ENCODE measurements around the gene TRIM7. TPM values are rescaled to one million over a fixed set of nuclear protein-coding genes. Genes with fewer than 3 reads are reported as not detected.

TRIM7 gene
- total RNA-seq, result 36.9 TPM

DNA sequence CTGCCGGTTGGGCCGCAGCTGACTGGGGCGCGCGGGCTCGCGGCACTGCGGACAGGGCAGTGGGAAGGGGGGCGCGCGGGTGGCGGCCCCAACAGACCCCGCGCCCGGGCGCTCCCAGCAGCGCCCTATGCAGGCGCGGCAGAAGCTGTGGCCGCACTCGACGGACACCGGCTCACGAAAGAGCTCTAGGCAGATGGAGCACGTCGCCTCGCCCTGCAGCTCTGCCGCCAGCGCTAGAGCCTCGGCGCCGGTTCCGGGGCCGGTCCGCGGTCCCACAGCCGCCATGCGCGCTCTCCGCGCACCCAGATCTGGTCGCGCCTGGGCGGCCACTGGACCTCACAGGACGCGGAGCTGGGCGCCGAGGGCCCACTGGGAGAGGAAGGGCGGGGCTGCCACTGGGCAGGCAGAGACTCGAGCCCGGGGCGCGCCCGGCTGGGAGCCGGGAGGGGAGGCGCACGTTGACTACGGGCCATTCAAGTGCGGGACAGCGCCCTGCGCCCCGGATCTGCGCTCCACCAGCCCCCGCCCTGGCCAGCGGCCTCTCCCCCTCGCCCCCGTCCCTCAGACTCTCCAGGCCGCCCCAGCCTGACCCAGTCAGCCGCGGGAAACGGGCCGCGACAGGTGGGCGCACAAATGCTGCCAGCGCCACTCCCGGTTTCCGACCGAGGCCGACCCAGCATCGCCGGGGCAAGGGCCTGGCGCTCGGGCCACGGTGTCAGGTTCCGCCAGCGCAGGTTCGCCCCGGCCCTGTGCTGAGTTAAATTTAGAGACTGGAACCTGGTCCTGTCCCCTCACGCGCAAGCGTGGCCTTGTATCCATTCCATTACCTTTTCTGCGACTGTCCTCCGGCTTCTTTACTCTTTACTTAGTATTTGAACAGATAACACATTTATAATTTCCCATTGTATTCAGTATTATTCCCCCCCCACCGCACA is at the start of gene TRIM7:
TRIM7 (minus strand) TSS at position 371 of the 935 bp plus-strand sequence; CDS start at position 285, 86 bp downstream.
- ATAC-seq, result peak; percentile 71

- no peak for ATAC-seq
Observed at GRCh38 chr5:181248277-181248676, 43.3 kb upstream of the TRIM7 start.

DNA sequence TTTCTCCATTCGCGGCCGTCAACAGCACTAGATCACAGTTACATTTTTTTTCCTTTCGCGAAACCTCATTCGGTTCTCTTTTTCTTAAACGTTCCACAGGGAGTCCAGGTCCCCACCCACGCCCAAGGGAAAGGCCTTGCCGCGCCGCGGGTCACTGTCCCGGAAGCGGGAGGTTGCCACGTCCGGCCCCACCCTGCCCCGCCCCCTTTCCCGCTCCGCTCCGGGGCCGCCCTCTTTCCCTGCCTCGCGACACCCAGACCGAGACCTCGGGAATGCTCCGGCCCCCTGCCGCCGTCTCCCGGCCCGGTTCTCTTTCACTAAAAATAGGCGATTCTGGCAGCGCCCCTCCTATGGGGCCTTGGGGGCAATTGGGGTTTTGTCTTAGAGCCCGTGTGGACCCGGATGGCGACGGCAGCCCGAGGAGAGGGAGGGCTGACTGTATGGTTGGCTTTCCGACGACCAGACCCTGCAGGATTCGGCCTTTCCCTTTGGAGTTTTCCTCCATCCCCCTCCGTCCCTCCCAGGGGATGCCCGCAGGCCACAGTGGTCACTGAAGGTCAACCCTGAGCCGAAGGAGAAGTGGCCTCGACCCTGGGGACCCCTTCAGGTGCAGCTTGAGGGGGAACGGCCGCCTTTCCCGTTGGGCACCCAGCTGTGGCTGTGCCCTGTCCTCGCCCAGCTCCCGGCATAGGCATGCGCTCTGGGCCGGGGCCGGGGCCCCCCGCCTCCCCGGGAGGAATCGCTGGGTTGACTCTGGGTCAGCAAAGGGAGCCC is 41.5 kb upstream of the TRIM7 start:
- ATAC-seq, result peak; percentile 81

GRCh38 chr5:181245427-181246275 is 40.7 kb upstream of the TRIM7 start:
- ATAC-seq, result no peak

- ATAC-seq, result peak; percentile 61
Observed at GRCh38 chr5:181243564-181244343, 38.8 kb upstream of the TRIM7 start, which contains the start of gene RACK1. Gene RACK1 (minus strand): TSS chr5:181243906. CDS start chr5:181243800, 106 bp downstream.

DNA sequence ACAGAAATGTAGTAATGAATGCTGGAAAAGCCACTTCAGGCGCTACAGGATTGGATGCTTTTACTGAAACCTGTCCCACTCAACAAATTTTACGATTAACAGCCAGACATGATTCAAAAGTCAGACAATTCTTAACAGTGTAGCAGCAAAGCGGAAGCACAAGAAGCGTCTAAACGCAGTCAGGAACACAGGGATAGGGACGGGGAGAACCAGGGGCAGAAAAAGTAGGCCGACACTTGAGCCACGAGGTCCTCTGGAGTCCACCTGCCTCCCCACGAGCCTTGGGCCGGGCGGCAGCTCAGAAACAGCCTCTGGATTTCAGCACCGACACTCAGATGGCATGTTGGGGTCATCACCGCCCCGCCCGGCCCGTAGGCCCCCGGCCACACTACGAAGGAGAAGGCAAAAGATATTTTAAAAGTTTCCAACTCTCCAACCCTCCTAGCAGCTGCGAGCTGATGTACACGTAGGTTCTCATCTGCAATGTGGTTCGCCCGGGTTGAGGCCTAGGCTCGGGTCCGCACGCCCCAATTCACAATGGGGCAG is 38.1 kb upstream of the TRIM7 start:
- no peak for ATAC-seq

DNA sequence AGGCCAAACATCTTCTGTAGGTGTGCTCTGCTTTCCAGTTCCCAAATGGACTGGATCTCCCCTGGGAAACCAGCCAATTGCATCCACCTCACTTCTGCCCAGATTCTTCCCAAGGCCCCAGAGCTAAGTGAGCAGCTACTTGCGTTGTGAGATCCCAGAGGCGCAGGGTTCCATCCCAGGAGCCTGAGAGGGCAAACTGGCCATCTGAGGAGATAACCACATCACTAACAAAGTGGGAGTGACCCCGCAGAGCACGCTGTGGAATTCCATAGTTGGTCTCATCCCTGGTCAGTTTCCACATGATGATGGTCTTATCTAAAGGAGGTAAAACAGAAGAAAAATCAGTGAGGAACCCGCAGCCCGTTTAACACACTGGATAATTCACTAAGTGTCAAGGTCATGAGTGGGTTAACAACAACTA is 37.0 kb upstream of the TRIM7 start:
- ATAC-seq, result no peak

DNA sequence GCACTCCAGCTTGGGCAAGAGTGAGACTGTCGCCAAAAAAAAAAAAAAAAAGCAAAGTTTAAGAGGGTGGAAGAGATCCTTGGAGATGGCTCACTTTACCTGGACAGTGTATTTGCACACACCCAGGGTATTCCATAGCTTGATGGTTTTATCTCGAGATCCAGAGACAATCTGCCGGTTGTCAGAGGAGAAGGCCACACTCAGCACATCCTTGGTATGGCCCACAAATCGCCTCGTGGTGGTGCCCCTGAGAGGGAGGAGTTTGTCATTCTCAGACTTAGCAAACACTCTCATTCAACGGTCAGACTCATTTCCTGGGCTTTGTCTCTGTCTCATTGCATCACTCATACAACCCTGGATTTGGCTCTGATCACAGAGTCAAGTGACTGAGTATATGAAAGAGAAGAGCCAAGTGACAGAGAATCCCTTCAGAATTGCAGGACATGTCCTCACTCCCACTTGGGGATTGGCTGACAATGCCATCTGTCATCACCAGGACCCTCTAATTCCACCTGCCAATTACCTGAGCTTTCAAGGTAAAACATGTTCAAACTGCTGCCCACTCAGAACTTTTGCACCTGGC is 36.5 kb upstream of the TRIM7 start:
- ATAC-seq, result peak; percentile 46

- no peak for ATAC-seq
Observed at GRCh38 chr5:181239062-181239663, 34.2 kb upstream of the TRIM7 start.

DNA sequence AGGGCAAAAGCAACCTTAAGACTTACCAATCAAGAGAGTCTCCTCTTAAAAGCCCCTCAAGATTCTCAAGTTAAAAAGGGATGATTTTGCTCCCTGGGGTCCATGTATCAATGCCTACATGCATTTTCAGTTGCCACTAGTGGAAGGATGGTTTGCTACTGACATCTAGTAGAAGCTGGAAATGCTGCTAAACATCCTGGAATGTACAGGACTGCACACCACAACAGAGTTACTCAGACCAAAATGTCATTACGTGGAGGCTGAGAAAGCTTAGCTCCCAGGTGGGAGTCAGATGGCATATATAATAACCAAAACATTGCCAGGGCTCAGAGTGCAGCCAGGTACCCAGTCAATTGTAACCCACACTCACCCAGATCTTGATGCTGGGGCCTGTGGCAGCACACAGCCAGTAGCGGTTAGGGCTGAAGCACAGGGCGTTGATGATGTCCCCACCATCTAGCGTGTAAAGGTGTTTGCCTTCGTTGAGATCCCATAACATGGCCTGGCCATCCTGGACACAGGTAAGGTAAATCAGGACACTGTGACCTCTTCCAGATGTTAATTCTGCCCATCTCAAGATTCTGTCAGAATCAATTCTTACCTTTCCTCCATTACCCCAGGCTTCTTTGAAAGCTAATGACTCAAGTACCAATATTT is 32.9 kb upstream of the TRIM7 start:
- no peak for ATAC-seq

- ATAC-seq, result no peak
Observed at GRCh38 chr5:181236954-181237641, 32.1 kb upstream of the TRIM7 start.

- no peak for ATAC-seq
Observed at GRCh38 chr5:181236471-181236870, 31.5 kb upstream of the TRIM7 start.

GRCh38 chr5:181235689-181236366 is 30.8 kb upstream of the TRIM7 start:
- ATAC-seq, result no peak

DNA sequence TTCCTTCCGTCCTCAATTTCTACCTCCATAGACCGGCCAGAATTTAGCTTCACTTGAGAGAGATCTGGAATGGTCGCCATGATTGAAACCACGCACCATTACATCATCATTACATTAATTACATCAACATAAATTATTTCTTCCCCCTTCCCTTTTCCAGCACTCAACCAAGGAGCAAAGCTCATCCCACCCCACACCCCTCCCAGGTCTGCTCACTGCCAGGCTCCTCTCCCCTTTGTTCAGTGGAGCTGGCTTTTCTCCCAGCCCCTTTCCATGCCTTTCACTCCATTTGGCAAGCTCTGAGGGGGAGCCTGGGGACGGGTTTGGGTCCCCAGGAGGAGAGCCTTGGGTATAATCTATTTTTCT is 30.3 kb upstream of the TRIM7 start:
- ATAC-seq, result no peak

DNA sequence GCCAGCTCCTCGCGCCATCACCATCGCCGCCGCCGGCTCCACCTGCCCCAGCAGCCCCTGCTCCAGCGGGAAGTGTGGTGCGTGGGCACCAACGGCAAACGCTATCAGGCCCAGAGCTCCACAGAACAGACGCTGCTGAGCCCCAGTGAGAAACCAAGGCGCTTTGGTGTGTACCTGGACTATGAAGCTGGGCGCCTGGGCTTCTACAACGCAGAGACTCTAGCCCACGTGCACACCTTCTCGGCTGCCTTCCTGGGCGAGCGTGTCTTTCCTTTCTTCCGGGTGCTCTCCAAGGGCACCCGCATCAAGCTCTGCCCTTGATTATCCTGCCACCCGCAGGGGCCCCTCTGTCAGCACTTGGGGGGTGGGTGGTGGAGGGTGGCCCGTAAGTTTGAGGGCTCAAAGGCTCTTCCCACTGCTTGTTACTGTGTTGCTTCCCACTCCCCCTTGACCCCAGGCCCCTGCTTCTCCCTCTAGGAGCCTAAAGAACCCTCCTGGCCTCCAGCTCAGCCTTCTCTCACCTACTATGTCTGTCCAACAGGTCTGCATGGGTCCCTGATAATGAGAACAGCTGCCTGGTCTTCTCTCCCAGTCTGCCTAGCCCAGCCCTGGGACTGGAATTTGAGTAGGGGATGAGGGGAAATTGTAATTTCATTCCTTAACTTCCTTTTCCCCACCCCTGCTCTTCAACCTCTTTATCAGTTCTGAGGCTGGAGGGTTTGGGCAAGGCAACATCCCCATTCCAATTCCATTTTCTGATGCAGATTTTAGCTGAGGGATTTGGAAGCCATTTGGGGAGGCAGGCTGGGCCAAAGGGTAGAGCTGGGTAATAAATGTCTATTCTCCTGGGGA is 29.7 kb upstream of the TRIM7 start:
- peak; percentile 29 for ATAC-seq

DNA sequence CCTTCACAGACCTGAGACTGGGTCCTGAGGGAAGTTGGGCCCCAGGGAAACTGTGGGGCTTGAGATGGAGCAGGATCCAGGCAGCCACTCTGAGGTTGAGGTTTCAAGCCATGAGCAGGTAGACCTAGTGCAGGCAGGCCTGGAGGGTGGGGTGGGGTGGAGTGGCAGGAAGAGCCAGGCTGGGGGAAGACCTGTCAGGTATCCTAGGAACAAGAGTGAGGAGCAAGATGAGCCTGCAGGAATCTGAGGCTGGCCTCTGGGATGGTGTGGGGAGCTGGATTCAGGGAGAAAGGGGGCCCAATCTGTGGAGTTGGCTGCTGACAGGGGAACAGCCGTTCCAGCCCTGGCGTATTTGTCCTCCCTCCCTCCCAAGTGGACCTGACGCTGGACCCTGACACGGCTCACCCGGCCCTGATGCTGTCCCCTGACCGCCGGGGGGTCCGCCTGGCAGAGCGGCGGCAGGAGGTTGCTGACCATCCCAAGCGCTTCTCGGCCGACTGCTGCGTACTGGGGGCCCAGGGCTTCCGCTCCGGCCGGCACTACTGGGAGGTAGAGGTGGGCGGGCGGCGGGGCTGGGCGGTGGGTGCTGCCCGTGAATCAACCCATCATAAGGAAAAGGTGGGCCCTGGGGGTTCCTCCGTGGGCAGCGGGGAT is 28.9 kb upstream of the TRIM7 start:
- peak; percentile 59 for ATAC-seq
